GM03348 (cell line): ENCODE measurements around the gene ANO7.

ENCODE experiments used
- DNase-seq: peaks from one replicate; pipeline ENCODE4 v3.0.0; 2012; ENCODE audit warnings: low spot score

Gene ANO7

DNA sequence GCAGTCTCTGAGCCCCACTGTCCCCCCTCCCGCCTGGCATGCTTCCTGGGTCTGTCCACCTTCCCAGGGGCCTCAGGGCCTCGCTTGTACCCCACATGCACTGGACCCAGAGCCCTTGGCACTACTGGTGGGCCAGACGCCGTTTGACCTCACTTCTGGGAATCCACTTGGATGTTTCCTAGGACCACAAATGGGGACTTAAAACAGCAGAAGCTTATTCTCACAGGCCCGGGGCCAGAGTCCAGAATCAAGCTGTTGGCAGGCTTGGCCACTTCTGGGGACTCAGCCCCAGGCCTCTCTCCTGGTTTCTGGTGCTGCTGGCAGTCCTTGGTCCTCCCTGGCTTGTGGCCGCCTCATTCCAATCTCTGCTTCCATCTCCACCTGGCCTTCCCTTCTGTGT, 19.6 kb downstream of the ANO7 start:
- no peak for DNase-seq

DNA sequence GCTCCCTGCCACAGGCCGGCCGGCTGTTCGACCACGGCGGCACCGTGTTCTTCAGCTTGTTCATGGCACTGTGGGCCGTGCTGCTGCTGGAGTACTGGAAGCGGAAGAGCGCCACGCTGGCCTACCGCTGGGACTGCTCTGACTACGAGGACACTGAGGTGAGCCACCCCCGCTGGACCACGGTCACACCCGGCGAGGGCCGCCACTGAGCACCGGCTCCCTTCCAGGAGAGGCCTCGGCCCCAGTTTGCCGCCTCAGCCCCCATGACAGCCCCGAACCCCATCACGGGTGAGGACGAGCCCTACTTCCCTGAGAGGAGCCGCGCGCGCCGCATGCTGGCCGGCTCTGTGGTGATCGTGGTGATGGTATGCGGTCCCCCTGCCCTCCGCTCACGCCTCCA, 20.8 kb downstream of the ANO7 start:
- no peak for DNase-seq

DNA sequence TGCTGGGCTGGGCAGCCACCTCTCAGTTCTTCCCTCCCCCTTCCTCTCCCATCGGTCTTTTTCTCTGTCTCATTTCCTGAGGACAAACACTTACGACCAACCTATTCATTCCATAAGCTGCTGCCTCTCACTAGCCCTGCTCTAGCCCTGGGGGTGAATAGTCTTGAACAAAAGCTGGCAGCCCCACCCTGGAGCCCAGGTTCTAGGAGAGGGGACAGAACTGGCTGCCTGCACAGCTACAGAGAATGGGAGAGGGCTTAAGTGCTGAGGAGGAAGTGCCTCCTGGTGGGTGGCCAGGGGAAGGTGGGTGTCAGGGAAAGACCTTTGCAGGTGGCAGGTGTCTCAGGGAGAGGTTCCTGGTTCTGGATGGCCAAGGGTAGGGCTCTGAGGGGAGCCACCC, 22.8 kb downstream of the ANO7 start:
- DNase-seq = no peak

DNA sequence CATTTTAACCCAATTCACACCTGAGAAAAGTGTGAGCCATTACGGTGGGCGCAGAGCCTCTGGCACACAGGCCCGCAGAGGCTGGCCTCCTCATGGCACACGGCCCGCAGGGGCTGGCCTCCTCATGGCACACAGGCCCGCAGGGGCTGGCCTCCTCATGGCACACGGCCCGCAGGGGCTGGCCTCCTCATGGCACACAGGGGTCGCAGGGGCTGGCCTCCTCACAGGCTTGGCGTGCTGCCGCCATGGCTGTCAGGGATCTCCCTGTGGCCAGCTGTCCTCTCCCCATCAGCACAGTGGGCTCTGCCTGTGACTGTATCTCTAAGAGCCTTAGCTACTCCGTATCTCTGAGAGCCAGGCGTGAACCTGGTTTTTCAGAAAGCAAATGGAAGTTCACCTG, 24.6 kb downstream of the ANO7 start:
- no peak for DNase-seq

DNA sequence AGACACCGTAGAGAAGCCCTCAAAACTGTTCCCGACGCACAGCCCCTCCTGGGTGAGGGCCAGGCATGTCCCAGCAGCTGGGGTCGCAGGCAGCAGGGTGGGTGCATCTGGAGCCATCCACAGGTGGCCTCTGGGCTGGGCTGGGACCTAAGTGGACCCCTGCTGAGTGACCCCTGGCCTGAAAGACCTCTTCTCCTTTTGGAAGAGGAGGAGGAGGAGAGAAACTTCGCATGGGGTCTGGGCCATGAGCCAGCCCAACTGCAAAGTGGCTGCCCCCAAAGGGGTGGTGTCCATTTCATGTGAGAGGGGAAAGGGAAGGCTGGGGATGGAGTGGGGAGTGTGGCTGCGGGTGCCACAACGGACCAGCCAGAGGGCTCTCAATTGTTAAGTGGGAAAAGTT, 25.1 kb downstream of the ANO7 start:
- no peak for DNase-seq

DNA sequence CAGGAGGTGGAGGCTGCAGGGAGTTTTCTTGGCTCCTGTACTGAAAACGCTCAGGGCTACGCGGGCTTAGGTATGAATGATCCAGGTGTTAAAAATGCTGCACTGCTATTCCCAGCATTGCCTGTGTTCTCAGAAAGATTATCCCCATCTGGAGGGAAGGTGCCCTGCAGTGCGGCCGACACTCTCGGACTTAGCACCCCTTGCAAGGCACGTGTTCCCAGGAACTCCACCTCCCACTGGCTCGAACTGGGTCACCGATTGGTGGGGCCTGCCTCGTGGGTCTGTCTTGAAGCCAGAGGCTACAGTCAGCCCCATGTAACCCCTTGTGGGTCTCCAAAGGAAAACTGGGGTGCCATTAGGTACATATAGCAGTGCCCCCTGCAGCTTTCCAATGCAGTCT, 25.7 kb downstream of the ANO7 start:
- DNase-seq = no peak

DNA sequence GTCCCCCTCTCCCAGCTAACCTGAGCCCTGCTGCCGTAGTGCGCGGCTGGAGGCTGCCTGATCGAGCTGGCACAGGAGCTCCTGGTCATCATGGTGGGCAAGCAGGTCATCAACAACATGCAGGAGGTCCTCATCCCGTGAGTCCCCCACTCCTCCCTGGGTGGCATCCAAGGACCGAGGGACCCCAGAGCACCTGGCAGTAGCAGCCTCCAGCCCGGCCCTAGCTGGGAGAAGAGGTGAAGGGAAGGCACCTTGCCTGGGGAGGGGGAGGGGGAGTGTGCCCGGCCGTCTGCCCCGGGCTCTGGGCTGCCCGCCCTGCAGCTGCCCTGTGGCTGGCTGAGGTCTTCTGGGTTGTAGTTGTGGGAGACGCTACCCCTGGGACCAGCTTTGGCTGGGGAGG, 26.3 kb downstream of the ANO7 start:
- no peak for DNase-seq

DNA sequence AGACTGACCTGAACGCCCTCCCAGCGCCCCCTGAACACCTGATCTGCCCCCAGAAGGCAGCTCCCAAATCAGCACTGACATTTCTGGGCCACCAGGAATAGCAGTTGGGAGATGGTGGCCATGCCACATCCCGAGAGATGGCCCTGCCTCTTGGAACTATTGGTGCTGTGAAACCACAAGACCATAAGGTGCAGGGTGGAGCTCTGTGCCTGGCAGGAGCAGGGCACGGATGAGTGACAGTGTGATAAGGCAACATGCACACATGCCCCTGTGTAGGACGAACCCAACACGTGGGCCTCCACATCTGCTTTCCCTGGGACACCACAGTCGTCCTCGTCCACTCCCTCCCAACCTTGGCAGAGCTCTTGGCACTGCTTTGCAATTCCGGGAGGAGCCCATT, 26.9 kb downstream of the ANO7 start:
- no peak for DNase-seq

DNA sequence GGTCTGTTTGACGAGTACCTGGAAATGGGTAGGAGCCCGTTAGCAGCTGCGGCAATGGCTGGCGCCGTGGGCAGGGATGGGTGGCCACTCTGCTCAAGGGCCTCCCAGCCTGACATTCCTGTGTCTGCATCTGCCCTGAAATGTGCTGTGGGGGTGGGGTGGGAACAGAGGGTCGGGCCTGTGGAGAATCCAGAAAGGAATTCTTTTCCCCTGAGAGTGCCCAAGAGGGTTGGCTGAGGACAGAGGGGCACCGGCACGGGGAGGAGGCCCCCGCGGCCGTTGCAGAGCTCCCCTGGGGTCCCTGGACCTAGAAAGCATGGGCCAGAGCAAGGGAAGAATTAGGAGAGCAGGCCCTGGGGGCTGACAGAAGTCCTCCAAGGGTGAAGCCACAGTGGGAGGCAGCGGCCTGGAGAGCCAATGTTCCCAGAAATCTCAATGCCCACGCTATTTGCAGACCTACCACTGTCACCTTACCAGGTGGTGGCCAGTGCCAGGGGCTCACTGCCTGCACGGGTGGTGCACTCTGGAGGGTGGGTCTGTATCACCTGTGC, 27.8 kb downstream of the ANO7 start:
- DNase-seq = no peak

DNA sequence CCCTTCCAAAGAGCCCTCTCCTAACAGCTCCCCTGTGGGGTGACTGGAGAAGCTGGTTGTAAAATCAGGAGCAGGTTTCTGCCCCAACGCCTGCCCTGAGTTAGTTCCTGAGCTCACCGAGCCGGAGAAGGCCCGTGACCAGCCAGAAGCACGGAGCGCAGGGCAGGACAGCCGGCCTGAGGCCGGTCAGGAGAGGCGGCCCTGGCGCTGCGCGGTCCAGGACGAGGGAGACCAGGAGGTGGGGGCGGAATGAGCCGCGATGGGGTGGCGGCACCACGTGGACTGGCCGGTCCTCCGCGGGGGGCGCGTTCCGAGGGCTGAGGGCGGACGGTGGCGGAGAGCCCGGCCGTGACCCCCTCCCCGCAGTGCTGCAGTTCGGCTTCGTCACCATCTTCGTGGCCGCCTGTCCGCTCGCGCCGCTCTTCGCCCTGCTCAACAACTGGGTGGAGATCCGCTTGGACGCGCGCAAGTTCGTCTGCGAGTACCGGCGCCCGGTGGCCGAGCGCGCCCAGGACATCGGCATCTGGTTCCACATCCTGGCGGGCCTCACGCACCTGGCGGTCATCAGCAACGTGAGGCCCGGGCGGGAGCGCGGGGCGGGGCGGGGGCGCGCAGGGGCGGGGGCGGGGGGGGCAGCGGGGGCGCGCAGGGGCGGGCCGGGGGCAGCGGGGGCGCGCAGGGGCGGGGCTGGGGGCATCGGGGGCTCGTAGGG, 29.0 kb downstream of the ANO7 start:
- peak; percentile 94 for DNase-seq

DNA sequence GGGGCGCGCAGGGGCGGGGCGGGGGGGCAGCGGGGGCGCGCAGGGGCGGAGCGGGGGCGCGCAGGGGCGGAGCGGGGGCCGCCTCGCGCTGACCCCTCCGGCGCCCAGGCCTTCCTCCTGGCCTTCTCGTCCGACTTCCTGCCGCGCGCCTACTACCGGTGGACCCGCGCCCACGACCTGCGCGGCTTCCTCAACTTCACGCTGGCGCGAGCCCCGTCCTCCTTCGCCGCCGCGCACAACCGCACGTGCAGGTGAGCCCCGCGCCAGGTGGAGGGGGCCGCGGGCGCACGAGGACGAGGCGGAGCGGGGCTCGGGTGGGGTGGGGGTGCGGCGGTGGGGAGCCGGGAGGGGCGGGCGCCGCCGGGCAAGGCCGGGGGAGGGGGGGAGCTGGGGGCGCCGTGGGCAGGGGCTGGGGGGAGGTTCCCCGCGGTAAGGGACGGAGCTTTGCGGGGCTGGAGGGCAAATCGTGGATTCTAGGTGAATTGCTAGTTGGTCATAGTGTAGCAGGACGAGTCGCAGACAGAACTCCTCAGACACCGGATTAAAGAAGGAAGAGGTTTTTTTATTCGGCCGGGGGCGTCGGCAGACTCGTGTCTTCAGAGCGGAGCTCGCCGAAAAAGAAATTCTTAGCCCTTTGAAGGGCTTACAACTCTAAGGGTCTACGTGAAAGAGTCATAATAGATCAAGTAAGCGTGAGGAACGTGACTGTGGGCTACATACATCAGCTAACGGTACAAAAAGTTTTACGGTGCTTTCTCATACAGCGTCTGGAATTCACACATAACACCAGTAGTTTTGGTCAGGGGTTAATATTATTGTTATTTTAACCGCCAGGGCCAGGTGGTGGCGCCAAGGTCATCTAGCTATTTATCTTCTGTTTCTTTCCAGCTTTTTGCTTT, 29.9 kb downstream of the ANO7 start:
- peak; percentile 78 for DNase-seq

DNA sequence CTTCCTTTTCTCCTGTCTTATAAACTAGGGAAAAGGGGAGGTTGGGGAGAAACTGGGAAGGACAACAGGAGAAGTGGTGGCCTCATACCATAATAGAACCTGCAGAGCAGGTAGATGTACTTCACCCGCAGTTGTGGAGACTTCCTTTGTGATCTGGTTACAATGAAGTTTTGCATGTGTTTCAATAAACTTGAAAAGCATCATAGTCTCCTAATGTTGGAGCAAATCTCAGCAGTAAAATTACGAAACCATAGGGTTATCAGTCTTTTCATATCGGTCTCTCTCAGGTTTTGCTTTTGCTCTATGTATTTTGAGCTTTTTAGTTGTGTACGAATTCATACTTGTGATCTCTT, 30.5 kb downstream of the ANO7 start:
- DNase-seq = no peak

DNA sequence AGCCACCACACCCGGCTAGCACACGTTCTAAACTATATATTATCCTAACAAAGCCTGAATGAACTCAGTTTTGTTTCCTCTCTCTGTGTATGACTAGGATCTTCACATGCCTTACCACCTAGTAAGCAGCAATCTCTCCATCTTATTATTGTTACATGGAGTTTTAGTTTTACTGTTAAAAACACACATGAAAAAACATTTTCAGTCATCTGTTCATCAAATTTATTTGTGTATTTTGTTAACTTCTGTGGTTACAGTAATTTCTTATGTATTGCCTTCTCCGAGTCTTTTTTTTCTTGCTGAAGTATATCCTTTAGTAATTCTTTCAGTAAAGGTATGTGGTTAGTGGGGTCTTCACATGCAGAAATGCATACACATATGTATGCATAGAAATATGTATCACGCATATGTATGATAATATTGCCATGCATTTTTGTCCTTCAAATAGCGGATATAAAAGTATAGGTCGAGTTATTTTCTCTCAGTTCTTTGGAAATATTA, 31.4 kb downstream of the ANO7 start:
- no peak for DNase-seq

DNA sequence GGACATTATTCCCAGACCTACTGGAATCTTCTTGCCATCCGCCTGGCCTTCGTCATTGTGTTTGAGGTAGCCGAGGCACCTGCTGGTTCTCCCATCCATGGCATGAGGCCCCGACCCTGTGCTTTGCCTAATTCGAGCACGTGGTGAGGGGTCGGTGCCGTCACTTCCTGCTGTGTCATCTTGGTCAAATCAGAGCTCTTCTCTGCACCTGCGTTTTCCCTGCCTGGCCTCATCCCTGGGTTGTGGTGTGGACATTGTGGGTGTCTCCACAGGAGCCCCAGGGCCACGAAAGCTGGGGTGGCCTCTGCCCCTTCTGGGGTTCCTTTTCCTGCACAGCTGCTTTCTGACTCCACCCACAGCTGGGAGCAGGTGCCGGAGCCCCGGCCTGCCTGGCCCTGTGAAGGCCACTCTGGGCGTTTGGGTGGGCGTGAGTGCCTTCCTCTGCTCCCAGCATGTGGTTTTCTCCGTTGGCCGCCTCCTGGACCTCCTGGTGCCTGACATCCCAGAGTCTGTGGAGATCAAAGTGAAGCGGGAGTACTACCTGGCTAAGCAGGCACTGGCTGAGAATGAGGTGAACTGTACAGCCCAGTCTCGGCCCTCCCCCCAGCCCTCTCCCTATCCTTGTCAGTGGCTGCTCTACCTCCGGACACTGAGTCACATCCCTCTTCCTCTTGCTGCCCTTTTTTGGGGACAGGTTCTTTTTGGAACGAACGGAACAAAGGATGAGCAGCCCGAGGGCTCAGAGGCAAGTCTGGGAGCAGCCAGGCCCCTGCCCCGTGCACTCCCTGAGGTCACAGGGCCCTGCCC, 34.9 kb downstream of the ANO7 start:
- DNase-seq = peak; percentile 42

DNA sequence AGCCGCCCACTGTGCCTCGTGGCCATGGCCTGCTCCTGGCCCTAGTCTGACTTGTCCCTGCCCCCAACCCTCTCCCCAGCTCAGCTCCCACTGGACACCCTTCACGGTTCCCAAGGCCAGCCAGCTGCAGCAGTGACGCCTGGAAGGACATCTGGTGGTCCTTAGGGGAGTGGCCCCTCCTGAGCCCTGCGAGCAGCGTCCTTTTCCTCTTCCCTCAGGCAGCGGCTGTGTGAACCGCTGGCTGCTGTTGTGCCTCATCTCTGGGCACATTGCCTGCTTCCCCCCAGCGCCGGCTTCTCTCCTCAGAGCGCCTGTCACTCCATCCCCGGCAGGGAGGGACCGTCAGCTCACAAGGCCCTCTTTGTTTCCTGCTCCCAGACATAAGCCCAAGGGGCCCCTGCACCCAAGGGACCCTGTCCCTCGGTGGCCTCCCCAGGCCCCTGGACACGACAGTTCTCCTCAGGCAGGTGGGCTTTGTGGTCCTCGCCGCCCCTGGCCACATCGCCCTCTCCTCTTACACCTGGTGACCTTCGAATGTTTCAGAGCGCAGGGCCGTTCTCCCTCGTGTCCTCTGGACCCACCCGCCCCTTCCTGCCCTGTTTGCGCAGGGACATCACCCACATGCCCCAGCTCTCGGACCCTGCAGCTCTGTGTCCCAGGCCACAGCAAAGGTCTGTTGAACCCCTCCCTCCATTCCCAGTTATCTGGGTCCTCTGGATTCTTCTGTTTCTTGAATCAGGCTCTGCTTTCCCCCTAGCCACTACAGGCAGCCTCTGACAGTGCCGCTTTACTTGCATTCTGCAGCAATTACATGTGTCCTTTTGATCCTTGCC, 35.8 kb downstream of the ANO7 start:
- peak; percentile 75 for DNase-seq

DNA sequence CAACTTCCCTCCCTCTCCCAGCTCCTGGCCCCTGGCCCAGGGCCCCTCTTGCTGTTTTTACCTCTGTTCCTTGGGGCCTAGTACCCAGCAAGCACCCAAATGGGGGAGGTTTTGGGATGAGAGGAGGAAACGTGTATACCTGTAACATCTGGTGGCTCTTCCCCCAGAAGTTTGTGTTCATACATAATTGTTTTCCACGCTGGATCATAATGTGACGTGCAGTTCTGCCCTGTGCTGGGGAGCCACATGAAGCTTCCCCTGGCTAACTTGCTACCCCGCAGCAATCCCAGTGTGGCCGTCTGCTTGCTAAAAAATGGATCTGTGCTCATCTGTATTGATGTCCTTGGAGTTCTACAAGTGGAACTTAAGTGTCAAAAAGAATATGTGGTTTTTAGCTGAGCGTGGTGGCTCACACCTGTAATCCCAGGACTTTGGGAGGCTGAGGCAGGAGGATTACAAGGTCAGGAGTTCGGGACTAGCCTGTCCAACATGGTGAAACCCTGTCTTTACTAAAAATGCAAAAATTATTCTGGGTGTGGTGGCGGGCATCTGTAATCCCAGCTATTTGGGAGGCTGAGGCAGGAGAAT, 36.5 kb downstream of the ANO7 start:
- peak; percentile 46 for DNase-seq

DNA sequence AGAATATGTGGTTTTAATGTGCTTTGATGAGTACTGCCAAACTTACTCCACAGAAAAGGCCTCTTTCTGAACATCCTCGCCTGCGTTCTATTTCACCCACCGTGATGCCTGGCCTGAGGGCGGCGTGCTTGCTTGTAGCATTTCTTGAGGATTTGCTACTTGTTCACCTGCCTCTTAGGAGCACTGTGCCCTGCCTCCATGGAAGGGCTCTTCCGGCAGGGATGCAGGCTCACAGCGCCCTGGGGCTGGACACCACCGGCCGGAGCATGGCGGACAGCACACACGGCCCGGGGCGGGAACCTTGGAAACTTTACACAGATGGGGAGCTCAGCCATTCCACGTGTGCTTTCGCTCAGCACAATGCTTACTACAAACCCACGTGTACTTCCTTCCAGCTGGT, 37.1 kb downstream of the ANO7 start:
- DNase-seq = no peak

DNA sequence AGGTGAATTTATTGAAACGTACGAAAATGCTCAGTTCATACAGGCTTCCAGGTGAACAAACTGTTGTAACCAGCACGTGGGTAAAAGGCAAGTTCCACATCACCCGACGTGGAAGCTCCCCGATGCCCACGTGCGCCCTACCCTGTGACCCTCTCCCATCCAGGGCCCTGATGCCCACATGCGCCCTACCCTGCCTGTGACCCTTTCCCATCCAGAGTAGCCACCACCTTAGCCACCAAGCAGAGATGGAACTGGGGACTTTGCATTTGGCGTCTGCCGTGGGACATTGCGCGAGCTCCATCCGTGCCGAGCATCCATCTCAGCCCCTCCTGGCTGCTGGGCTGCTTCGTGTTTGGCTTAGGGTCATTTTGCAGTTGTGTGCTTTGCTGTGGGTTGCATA, 37.5 kb downstream of the ANO7 start:
- DNase-seq = no peak

DNA sequence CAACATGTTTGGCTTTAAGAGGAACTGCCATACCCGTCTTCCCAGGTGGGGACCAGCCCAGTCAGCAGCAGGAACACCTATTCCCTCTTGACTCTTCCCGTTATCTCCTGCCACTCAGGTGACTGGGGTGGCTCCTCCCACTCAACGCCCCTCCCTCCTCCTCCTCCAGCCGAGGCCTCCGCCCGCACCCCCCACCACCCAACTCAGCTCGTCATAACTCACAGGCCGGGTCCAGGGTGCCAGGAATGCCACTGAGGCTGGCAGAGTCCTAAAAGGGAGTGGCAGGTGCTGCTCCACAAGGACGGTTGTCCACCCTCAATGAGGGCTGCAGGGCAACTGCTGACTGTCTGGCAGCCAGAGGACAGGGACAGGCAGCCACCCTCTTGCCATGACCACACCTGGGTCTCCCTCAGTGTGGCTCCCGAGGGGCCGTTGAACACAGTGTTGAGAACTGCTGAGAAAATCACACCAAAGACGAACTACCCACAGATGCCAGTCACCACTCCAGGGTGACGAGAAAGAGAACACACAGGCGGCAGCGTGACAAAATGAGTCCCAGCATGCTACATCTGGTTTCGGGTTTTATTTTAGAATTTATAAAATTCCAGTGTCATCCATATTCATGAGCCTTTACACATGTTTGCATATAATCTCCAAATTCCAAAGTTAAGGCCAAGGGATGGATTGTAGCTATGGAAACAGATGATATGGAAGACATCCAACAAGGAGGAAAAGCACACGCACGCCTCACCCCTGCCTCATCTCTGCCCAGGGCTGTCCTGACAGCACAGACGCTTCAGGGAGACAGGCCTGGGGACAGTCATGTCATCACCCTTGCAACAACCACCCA, 38.5 kb downstream of the ANO7 start:
- no peak for DNase-seq

DNA sequence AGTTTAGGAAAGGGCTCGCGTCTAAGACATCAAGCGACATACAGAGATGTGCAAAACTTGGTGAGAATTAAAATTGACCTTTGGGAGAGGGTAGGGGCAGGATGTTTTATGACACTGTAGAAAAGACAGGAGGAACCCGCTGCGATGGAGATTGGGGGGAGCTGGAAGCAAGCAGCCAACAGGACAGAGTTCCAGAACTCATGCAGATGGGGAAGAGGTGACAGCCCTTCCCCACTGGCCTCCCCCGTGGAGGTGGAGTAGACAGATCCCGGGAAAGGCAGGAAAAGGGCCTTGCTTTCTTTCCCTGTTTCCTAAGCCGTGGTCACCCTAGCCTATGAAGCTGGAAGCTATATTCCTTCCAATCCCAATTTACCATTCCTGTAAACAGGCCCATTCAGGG, 39.1 kb downstream of the ANO7 start:
- no peak for DNase-seq
